ENCODE measurements around the gene TMEM106A.

The TMEM106A gene

DNA sequence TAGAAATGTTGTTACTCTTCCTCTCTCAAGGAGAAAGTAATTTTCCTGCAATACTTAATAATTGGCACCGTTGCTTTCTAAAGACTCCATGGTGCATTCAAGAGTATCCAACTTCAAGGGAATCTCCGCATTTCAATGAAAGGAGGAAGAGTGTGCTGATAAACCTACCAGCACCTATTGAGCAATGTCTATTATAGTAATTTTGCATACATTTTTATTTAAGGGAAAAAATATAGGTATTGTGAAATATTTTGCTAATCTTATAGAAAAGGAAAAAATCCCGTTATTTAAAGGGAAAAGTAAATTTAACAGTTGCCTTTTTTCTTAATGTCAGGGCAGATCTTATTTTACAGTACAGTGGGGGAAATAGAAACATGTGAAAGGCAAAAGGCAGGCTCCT, 1.1 kb upstream of the TMEM106A start:
- TF ChIP-seq, protein P1, sequence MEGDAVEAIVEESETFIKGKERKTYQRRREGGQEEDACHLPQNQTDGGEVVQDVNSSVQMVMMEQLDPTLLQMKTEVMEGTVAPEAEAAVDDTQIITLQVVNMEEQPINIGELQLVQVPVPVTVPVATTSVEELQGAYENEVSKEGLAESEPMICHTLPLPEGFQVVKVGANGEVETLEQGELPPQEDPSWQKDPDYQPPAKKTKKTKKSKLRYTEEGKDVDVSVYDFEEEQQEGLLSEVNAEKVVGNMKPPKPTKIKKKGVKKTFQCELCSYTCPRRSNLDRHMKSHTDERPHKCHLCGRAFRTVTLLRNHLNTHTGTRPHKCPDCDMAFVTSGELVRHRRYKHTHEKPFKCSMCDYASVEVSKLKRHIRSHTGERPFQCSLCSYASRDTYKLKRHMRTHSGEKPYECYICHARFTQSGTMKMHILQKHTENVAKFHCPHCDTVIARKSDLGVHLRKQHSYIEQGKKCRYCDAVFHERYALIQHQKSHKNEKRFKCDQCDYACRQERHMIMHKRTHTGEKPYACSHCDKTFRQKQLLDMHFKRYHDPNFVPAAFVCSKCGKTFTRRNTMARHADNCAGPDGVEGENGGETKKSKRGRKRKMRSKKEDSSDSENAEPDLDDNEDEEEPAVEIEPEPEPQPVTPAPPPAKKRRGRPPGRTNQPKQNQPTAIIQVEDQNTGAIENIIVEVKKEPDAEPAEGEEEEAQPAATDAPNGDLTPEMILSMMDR (IDR thresholded peaks at IDR 0.05; ENCODE audit: low read length, missing control alignments) = no peak
- H3K4me3 ChIP-seq (replicated peaks; ENCODE audit: low read depth, low read length) = no peak overlapping the region
- no peak for DNase-seq (ENCODE audit: low read depth)

DNA sequence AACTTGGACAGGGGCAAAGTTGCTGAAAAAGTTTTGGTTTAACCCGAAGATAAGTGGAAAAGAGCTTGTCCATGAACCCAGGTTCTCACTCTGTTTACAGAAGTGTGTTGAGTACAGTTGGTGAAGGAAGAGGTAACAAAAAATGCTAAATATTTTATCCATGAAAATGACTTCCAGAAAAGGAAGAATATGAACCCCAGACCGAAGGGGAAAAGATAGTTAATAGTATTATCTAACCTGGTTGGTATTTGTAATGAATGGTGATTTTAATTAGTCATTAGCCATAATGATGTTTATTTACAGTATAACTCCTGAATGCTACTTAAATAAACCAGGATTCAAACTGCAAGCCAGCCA, 574 bp upstream of the TMEM106A start:
- peak overlapping the region; percentile 68 for H3K4me3 ChIP-seq (replicated peaks; ENCODE audit: low read depth, low read length)
- no peak for DNase-seq (ENCODE audit: low read depth)
- TF ChIP-seq, protein P1 (IDR thresholded peaks at IDR 0.05; ENCODE audit: low read length, missing control alignments) = no peak

DNA sequence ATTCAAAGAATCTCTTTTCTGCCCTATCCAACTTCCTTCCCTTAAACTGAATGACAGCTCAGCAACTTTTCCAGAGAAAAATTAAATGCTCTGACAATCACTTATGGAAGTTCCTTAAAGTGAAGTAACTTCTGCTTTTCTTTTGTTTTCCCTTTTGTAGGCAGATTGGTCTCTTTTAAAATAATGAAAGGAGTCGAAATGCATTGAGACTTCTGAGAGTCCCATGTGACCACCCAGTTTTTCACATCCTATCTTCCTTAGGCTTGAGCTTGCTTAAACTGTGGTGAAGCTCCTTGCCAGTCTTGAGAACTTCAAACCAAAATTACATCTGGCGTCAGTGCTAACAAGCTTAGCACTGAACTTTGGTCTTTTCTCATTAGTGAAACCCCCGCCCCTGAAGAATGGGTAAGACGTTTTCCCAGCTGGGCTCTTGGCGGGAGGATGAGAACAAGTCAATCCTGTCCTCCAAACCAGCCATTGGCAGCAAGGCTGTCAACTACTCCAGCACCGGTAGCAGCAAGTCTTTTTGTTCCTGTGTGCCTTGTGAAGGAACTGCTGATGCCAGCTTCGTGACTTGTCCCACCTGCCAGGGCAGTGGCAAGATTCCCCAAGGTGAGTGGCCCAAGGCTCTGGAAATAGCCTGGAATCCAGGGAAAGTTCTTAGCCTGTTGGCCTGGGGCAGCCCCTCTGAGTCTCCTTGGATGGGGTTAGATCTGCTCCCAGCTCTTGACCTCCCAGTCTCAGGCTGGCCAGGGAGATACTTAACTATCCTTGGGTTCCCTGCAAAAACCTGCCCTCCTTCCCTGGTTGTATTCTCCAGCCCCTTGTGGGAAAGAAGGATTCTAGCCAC, 1.2 kb downstream of the TMEM106A start:
- H3K4me3 ChIP-seq (replicated peaks; ENCODE audit: low read depth, low read length) = peak overlapping the region; percentile 68

DNA sequence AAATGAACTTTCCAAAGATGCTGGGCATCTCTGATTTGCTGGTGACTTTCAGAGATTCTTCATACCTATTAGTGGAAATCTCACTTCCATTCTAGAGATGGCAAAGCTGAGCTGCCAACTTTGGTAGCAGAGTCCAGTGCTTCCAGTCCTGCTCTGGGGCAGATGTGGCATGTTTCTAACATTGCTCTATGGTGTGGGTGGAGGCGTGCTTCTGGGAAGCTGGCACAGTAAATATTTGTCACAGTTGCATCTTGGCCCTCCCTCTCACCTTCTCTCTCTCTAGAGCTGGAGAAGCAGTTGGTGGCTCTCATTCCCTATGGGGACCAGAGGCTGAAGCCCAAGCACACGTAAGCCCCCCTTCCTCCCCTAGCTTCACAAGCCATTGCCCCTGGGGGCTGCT, 1.9 kb downstream of the TMEM106A start:
- TF ChIP-seq, protein P1 (IDR thresholded peaks at IDR 0.05; ENCODE audit: low read length, missing control alignments) = no peak
- no peak overlapping the region for H3K4me3 ChIP-seq (replicated peaks; ENCODE audit: low read depth, low read length)
- no peak for DNase-seq (ENCODE audit: low read depth)

More for the DNA sequence above, 1.2 kb downstream of the TMEM106A start:
- no peak for DNase-seq (ENCODE audit: low read depth)
- TF ChIP-seq, protein P1 (IDR thresholded peaks at IDR 0.05; ENCODE audit: low read length, missing control alignments) = no peak

DNA sequence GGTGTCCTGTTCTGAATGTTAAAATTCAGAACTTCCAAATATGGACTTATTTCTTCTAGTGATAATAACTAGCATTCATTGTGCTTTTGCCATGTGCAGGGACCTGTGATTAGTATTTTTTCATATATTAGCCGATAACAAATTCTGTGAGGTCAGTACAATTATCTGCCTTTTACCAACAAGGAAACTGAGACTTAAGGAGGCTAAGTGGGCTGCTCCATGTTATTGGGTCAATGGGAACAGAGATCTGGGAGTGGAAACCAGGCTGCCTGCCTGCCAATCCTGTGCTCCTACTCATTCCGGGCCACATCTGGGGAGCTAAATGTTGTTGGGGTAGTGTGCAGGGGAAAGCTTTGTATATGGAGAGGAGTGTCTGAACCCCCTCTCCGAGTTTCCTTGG, 3.7 kb downstream of the TMEM106A start:
- TF ChIP-seq, protein P1 (IDR thresholded peaks at IDR 0.05; ENCODE audit: low read length, missing control alignments) = no peak
- H3K4me3 ChIP-seq (replicated peaks; ENCODE audit: low read depth, low read length) = no peak overlapping the region
- no peak for DNase-seq (ENCODE audit: low read depth)

DNA sequence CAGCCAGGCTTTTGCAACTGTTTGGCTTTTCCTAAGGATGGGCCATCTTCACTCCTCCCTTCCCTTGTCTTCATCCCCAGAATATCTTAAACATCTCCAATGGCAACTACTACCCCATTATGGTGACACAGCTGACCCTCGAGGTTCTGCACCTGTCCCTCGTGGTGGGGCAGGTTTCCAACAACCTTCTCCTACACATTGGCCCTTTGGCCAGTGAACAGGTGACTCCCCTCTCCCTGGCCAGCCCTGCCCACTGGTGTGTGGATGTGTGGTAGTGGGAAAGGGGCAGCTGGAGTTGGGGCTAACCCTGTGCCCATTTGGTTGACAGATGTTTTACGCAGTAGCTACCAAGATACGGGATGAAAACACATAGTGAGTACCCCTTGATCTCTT, 4.7 kb downstream of the TMEM106A start:
- DNase-seq (ENCODE audit: low read depth) = no peak

More for the DNA sequence above, 4.7 kb downstream of the TMEM106A start:
- H3K4me3 ChIP-seq (replicated peaks; ENCODE audit: low read depth, low read length) = no peak overlapping the region
- TF ChIP-seq, protein P1 (IDR thresholded peaks at IDR 0.05; ENCODE audit: low read length, missing control alignments) = no peak

Measured in fibroblast of pulmonary artery (primary cell).